HG02981 (cell line): ENCODE measurements around the gene SORT1.

Experiments used
- ATAC-seq: cut with Tn5 transposase; IDR thresholded peaks from one replicate; pipeline ENCODE4 v1.9.1; 2021; ENCODE audit warnings: mild to moderate bottlenecking, moderate library complexity; ENCODE audit not compliant: unreplicated experiment

SORT1 gene

DNA sequence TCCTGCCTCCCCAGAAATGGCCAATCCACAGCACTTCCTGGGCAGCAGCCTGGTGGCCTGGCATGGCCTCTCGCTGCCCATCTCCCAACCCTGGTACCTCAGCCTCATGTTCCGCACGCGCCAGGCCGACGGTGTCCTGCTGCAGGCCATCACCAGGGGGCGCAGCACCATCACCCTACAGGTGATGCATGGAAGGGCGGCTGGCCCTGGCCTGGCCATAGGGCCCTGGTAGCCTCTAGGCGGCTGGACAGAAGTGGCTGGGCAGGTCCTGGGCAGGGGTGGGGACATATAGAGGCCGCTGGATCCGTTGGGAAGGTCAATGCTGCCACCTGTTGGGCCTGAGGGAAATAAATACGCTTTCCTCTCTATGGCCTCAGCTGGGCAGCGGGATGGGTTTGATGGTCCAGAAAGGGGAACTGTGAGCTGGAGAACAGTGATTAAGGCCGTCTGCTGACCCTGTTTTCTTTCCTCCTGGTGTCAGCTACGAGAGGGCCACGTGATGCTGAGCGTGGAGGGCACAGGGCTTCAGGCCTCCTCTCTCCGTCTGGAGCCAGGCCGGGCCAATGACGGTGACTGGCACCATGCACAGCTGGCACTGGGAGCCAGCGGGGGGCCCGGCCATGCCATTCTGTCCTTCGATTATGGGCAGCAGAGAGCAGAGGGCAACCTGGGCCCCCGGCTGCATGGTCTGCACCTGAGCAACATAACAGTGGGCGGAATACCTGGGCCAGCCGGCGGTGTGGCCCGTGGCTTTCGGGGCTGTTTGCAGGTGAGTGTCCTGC, 133.9 kb downstream of the SORT1 start:
- ATAC-seq: peak; percentile 57

DNA sequence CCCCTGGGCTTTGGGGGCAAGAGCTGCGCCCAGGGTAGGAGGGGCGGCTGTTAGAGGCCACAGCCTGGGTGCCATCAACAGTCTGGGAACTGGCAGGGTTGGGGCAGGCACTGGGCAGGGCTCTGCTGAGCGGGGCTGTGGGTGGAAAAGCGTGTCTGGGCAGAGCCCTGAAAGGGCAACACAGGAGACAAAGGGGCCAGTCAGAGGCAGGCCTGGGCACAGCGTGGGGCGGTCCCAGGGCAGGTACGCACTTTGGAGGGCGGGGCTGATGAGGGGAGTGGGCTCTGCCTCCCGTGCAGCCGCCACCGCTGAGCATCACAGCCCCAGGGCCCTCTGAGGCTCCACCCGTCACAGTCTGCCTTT, 134.5 kb downstream of the SORT1 start:
- no peak for ATAC-seq

DNA sequence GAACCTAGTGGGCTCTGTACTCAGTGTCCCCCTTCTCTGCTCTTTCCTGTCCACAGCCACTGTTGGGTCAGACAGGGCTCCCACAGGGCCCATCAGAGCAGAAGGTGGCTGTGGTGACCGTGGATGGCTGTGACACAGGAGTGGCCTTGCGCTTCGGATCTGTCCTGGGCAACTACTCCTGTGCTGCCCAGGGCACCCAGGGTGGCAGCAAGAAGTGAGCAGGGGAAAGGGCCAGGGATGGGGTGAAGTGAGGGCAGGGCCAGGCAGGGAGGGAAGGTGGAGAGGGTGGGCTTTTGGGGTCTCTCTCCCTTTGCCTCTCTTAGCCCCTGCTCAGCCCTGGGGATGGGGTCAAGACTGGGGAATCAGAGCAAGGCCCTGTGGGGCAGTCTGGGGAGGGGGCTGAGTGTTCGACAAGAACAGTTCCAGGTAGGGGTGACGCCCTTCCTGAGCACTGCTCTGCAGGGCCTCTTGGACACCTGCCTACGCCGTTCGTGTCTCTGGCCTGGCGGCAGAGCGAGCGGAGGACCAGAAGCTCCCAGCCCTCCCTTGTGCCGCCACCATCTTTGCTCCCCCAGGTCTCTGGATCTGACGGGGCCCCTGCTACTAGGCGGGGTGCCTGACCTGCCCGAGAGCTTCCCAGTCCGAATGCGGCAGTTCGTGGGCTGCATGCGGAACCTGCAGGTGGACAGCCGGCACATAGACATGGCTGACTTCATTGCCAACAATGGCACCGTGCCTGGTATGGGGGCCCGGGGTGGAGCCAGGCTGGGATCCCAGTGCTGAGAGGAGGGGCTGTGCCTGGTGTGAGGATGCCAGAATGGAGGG, 135.3 kb downstream of the SORT1 start:
- no peak for ATAC-seq

DNA sequence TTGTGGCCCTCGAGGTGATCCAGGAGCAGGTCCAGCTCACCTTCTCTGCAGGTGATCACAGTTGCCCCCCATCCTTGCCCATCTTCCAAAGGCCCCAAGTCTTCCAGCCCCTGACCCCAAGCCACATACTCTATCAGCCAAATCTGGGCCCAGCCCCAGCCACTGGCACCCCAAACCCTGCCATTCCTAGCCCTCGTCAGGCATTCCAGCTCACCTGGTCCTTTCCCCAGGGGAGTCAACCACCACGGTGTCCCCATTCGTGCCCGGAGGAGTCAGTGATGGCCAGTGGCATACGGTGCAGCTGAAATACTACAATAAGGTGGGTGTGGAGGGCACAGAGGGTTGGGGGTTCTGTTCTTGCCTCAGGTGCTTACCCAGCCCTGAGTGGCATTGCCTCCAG, 136.1 kb downstream of the SORT1 start:
- ATAC-seq: no peak

DNA sequence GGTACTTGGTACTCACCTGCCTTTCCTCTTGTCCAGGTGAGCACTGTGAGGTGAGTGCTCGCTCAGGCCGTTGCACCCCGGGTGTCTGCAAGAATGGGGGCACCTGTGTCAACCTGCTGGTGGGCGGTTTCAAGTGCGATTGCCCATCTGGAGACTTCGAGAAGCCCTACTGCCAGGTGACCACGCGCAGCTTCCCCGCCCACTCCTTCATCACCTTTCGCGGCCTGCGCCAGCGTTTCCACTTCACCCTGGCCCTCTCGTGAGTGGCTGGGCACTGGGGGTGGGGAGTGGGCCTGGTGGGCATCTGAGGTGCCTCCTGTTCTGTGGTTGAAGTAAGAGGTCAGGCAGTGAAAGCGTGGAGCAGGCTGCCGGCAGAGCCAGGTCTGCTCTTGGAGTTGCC, 136.7 kb downstream of the SORT1 start:
- ATAC-seq: no peak

DNA sequence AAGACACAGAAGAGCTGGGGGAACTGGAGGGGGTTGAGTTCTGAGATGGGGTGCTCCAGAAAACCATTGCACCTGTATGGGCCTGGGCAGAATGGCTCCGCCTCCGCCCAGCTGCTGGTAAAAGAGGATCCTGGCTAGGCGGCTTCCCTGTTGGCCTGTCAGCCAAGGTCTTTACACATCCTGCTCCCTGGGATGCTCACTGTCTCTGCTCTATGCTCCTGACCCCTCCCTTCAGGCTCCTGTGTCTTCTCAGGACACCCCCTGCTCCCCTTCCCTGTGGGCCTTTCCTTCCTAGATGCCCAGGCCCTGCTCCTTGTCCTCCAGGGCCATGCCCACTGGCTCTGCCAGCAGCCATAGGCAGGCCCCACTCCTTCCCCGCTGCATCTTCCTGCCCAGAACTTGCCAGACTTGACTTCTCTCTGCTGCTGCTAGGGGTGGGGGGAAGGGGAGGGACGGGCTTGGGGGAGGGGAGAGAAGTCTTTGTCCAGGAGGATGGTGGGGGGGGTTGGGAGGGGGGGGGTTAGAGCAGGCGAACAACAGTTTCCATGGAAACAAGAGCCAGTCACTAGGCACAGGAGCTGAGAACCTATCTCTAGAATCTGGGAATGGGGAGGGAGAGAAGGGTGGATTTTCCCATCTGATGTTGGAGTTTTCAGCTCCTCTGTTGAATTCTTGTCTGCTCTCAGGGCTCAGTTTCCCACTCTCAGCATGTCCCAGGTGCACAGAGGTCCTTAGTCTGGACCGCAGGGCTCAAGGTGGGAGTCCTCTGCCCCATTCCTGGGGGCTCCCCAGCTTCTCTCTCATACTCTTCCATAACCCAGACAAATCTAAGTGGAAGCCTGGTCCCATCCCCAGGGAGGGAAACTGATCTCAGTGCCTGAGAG, 137.8 kb downstream of the SORT1 start:
- ATAC-seq: no peak
